GM06990 (cell line): ENCODE results near the gene SPRR2G.

Experiments used
- DNase-seq: peaks from one replicate; pipeline ENCODE4 v3.0.0-alpha.2; 2011; ENCODE audit not compliant: insufficient read length; ENCODE audit errors: extremely low read depth
- H3K27me3 ChIP-seq: replicated peaks from 2 replicates; pipeline ENCODE4 v1.6.0; 2011; ENCODE audit warnings: low read length; ENCODE audit not compliant: control insufficient read depth, insufficient read depth
- H3K36me3 ChIP-seq: 2 replicates; pipeline ENCODE4 v1.5.1; 2011; ENCODE audit warnings: low read length; ENCODE audit not compliant: control insufficient read depth, insufficient read depth
- H3K4me3 ChIP-seq: replicated peaks from 2 replicates; pipeline ENCODE4 v1.5.1; 2011; ENCODE audit warnings: low read depth, mild to moderate bottlenecking, control low read depth, low read length
- TF ChIP-seq, protein P1 (sequence below): IDR thresholded peaks from 2 replicates; pipeline ENCODE4 v1.5.1; 2011; ENCODE audit warnings: low read length, control low read depth, mild to moderate bottlenecking, inconsistent platforms; ENCODE audit not compliant: insufficient read depth, poor library complexity, severe bottlenecking

SPRR2G gene

DNA sequence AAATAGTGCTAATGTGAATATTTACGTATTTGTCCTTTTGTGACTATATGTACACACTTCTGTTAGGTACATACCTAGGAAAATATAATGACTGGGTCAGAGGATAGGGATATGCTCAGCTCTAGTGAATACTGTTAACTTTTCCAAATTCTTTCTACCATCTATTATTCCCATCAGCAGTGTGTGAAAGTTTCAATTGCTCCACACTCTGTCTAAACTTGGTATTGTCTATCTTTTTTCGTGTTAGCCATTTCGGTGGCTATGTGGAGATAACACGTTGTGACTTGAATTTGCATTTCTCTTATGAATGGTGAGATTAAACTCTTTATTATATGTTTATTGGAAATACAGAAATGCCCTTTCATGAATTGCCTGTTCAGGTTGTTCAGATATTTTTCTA is 29.9 kb upstream of the SPRR2G start:
- Histone ChIP-seq H3K36me3 (no peaks in the 10 kb centered on the region), H3K4me3 (no peak overlapping the region), H3K27me3 (no peaks in the 10 kb centered on the region)
- no peak for DNase-seq
- TF ChIP-seq, protein P1, sequence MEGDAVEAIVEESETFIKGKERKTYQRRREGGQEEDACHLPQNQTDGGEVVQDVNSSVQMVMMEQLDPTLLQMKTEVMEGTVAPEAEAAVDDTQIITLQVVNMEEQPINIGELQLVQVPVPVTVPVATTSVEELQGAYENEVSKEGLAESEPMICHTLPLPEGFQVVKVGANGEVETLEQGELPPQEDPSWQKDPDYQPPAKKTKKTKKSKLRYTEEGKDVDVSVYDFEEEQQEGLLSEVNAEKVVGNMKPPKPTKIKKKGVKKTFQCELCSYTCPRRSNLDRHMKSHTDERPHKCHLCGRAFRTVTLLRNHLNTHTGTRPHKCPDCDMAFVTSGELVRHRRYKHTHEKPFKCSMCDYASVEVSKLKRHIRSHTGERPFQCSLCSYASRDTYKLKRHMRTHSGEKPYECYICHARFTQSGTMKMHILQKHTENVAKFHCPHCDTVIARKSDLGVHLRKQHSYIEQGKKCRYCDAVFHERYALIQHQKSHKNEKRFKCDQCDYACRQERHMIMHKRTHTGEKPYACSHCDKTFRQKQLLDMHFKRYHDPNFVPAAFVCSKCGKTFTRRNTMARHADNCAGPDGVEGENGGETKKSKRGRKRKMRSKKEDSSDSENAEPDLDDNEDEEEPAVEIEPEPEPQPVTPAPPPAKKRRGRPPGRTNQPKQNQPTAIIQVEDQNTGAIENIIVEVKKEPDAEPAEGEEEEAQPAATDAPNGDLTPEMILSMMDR = no peak

DNA sequence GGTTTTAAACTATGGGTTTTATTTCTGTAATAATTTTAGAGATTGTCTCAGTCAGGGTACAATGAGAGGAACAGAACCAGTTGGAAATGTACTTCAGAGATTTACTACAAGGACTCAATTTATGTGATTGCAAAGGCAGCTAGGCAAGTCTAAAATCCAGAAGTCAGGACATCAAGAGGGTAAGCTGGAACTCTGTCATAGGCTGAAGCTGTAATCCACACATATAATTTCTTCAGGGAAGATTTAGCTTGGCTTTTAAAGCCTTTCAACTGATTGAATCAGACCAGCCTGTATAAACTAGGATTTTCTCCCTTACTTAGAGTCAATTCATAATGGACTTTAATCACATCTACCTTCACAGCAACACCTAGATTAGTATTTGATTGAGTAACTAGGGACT is 28.2 kb upstream of the SPRR2G start:
- Histone ChIP-seq H3K36me3 (no peaks in the 10 kb centered on the region), H3K27me3 (no peaks in the 10 kb centered on the region), H3K4me3 (no peak overlapping the region)
- DNase-seq = no peak
- TF ChIP-seq, protein P1 = no peak

DNA sequence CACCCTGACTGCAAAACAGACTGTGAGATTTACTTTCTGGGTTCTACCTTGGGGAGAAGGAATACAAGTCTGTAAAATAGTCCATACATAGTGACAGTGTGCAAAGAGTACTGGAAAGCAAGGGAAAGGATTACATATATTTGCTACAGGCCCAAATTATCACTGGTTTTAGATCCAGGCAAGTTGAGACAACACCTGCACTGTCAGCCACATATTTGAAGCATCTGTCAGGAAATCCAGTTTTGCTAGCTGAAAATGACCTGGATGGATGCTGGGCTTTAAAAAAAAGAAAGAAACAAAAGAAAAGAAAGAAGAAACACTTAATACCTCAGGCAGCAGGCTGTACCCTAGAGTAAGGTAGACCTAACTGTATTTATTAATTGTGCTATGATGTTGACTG is 23.9 kb upstream of the SPRR2G start:
- Histone ChIP-seq H3K27me3 (no peaks in the 10 kb centered on the region), H3K36me3 (no peaks in the 10 kb centered on the region), H3K4me3 (no peak overlapping the region)
- TF ChIP-seq, protein P1 = no peak
- DNase-seq = no peak

DNA sequence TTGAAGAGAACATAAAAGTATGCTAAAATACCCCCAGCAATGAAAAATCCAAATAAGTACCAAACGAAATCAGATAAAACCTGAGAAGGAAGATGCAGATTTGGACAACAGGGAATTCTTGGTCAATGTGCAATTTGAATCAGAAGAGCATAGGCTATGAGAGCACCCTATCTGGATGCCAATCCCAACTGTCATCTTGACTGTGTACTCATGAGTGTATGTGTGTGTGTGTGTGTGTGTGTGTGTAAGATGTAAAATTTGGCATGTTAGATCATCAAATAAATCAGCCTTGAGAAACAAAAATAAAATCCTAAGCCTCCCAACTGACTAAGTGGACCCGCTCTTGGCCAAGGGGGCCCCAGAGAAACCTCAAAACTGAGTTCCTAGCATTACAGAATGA is 18.0 kb upstream of the SPRR2G start:
- TF ChIP-seq, protein P1 = no peak
- H3K27me3 ChIP-seq = no peaks in the 10 kb centered on the region
- H3K36me3 ChIP-seq = no peaks in the 10 kb centered on the region
- no peak for DNase-seq
- H3K4me3 ChIP-seq = no peak overlapping the region

DNA sequence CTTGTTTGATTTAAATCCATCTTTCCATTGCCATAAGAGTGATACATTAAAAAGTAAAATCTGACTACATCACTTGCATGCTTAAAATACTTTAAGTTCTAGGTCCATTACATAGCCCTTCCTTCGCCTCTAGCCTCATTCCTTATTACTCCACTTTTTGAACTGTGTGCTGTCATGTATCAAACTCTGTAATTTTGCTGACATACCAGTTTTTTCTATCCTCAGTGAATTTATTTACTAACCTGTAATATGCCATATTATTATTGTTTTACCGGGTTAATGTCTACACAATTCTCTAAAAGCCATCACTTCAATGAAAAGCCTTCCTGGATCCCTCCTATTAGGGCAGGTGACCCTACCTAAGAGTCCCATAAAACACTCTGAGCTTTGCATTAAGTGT is 4.9 kb upstream of the SPRR2G start:
- Histone ChIP-seq H3K36me3 (no peaks in the 10 kb centered on the region), H3K4me3 (no peak overlapping the region), H3K27me3 (no peaks in the 10 kb centered on the region)
- DNase-seq = no peak
- TF ChIP-seq, protein P1 = no peak

DNA sequence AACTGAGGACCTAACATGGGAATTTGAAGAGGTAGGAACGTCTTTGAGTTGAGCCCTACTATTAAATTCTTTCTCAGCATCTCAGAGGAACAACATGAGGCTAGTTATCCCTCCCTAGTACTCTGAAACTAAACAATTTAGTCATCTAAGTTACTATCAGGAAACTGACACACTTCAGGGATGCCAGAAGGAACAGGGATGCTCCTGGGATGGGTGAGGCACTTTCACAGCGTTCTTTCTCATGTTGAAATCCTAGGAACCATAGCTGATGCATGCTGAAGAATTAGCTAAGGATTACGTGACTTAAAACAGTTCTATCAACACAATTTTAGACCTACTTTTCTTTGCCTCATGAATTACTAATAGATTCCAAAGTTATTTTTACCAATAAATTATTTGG is 1.8 kb upstream of the SPRR2G start:
- TF ChIP-seq, protein P1 = no peak

More for the DNA sequence above, 1.8 kb upstream of the SPRR2G start:
- no peaks in the 10 kb centered on the region for H3K36me3 ChIP-seq
- no peaks in the 10 kb centered on the region; the same call in 1 of the 2 replicates for H3K27me3 ChIP-seq
- H3K4me3 ChIP-seq = no peak overlapping the region
- no peak for DNase-seq
